IMR-90 (cell line): Measurements from ENCODE around the gene RFTN1. TPM values are rescaled to one million over a fixed set of nuclear protein-coding genes. Genes with fewer than 3 reads are reported as not detected.

ENCODE experiments used
- ATAC-seq: fragments of 200-7000 bp; cut with Tn5 transposase; 2 replicates; pipeline ENCODE4 v1.9.1; 2020; ENCODE audit warnings: low read depth, mild to moderate bottlenecking, moderate library complexity
- BruUV-seq: library from RNA; stranded (reverse); fragments of 400-500 nt; replicated peaks from 2 replicates; lab custom pipeline; 2021; lab: Mats Ljungman, UMichigan
- CTCF ChIA-PET: fragments of 300-600 bp; formaldehyde crosslinking; extraction: SDS; loops from one replicate; lab custom pipeline; 2021; ENCODE audit warnings: antibody characterized with exemption; lab: Yijun Ruan, JAX
- POLR2A ChIA-PET: fragments of 300-600 bp; sonication (Branson Sonifier 250); formaldehyde crosslinking; loops from one replicate; lab custom pipeline; 2022; ENCODE audit warnings: antibody characterized with exemption; ENCODE audit not compliant: unreplicated experiment; lab: Charles Lee
- DNase-seq: peaks from one replicate; pipeline ENCODE4 v3.0.0; 2013
- H2AFZ ChIP-seq: replicated peaks from 2 replicates; pipeline ENCODE3; 2013; ENCODE audit warnings: low read length, mild to moderate bottlenecking; ENCODE audit not compliant: poor library complexity
- H2AK5ac ChIP-seq: 2 replicates; pipeline ENCODE4 v1.6.1; 2013; ENCODE audit warnings: low read depth, low read length, inconsistent platforms
- H2AK9ac ChIP-seq: replicated peaks from 2 replicates; pipeline ENCODE3; 2013; ENCODE audit warnings: mild to moderate bottlenecking, low read depth, low read length, moderate library complexity; ENCODE audit not compliant: poor library complexity
- H2BK120ac ChIP-seq: 2 replicates; pipeline ENCODE4 v1.6.1; 2013; ENCODE audit warnings: low read depth, low read length, inconsistent platforms
- H2BK15ac ChIP-seq: 3 replicates; pipeline ENCODE4 v1.6.1; 2013; ENCODE audit warnings: low read depth, low read length, inconsistent platforms
- H2BK20ac ChIP-seq: 2 replicates; pipeline ENCODE4 v1.6.1; 2013; ENCODE audit warnings: low read depth, mild to moderate bottlenecking, inconsistent platforms, low read length, moderate library complexity
- H2BK5ac ChIP-seq: 2 replicates; pipeline ENCODE4 v1.6.1; 2013; ENCODE audit warnings: mild to moderate bottlenecking, low read depth, low read length, inconsistent platforms; ENCODE audit not compliant: poor library complexity, severe bottlenecking
- H3K14ac ChIP-seq: replicated peaks from 2 replicates; pipeline ENCODE4 v1.6.1; 2013; ENCODE audit warnings: low read depth, low read length, inconsistent platforms
- H3K18ac ChIP-seq: 2 replicates; pipeline ENCODE4 v1.6.1; 2013; ENCODE audit warnings: low read depth, low read length, control low read depth
- H3K23ac ChIP-seq: 2 replicates; pipeline ENCODE4 v1.6.1; 2013; ENCODE audit warnings: low read depth, low read length, inconsistent platforms
- H3K27ac ChIP-seq: 2 replicates; pipeline ENCODE4 v1.5.1; 2013; ENCODE audit warnings: mild to moderate bottlenecking, control low read depth, low read length; ENCODE audit not compliant: insufficient read depth
- H3K27me3 ChIP-seq: 2 replicates; pipeline ENCODE4 v1.6.1; 2013; ENCODE audit warnings: low read length; ENCODE audit not compliant: control insufficient read depth, insufficient read depth
- H3K36me3 ChIP-seq: 2 replicates; pipeline ENCODE4 v1.6.1; 2013; ENCODE audit warnings: low read length, mixed read lengths; ENCODE audit not compliant: control insufficient read depth, insufficient read depth
- H3K4ac ChIP-seq: 2 replicates; pipeline ENCODE4 v1.6.1; 2013; ENCODE audit warnings: low read depth, low read length, inconsistent platforms
- H3K4me1 ChIP-seq: 2 replicates; pipeline ENCODE4 v1.6.1; 2013; ENCODE audit warnings: low read length, mixed read lengths; ENCODE audit not compliant: control insufficient read depth, insufficient read depth
- H3K4me2 ChIP-seq: 2 replicates; pipeline ENCODE4 v1.6.1; 2013; ENCODE audit warnings: low read depth, mild to moderate bottlenecking, control low read depth, low read length, moderate library complexity
- H3K4me3 ChIP-seq: 2 replicates; pipeline ENCODE4 v1.5.1; 2013; ENCODE audit warnings: low read depth, mild to moderate bottlenecking, control low read depth, low read length, moderate library complexity; ENCODE audit not compliant: insufficient read depth
- H3K56ac ChIP-seq: 2 replicates; pipeline ENCODE4 v1.6.1; 2013; ENCODE audit warnings: low read length, inconsistent platforms; ENCODE audit not compliant: insufficient read depth; ENCODE audit errors: extremely low read depth
- H3K79me1 ChIP-seq, 2 experiments: 2 replicates each; pipeline ENCODE4 v1.6.1; 2013; ENCODE audit warnings: low read length in 2 of 2, inconsistent platforms in 1 of 2, low read depth in 1 of 2
- H3K9ac ChIP-seq: 2 replicates; pipeline ENCODE4 v1.6.1; 2013; ENCODE audit warnings: low read depth, low read length, control low read depth
- H3K9me1 ChIP-seq: 2 replicates; pipeline ENCODE4 v1.6.1; 2013; ENCODE audit warnings: low read length, inconsistent platforms; ENCODE audit not compliant: insufficient read depth
- H3K9me3 ChIP-seq: 2 replicates; pipeline ENCODE4 v1.6.1; 2013; ENCODE audit warnings: low read length; ENCODE audit not compliant: control insufficient read depth, insufficient read depth
- H4K20me1 ChIP-seq: 2 replicates; pipeline ENCODE4 v1.6.1; 2013; ENCODE audit warnings: low read length, inconsistent platforms; ENCODE audit not compliant: insufficient read depth
- H4K5ac ChIP-seq: 2 replicates; pipeline ENCODE4 v1.6.1; 2013; ENCODE audit warnings: mild to moderate bottlenecking, low read depth, low read length, control low read depth
- H4K8ac ChIP-seq, 2 experiments: 2 replicates each; pipeline ENCODE4 v1.6.1; 2013; ENCODE audit warnings: low read depth in 2 of 2, low read length in 2 of 2, control low read depth in 1 of 2, inconsistent platforms in 1 of 2
- H4K91ac ChIP-seq: 2 replicates; pipeline ENCODE4 v1.6.1; 2013; ENCODE audit warnings: low read depth, low read length, inconsistent platforms; ENCODE audit not compliant: insufficient read depth
- BHLHE40 ChIP-seq: fragments of 150-350 bp; IDR thresholded peaks from 2 replicates; pipeline ENCODE4 v1.6.1; 2016; ENCODE audit warnings: mild to moderate bottlenecking, low read depth, low read length
- CEBPB ChIP-seq: IDR thresholded peaks from 2 replicates; pipeline ENCODE4 v1.6.1; 2012; ENCODE audit warnings: low read depth, low read length, improper control_type of control experiment
- CHD1 ChIP-seq: IDR thresholded peaks from 2 replicates; pipeline ENCODE4 v1.6.1; 2012; ENCODE audit warnings: low read depth, low read length, improper control_type of control experiment
- ELK1 ChIP-seq: fragments of 150-350 bp; IDR thresholded peaks from 2 replicates; pipeline ENCODE4 v1.6.1; 2016; ENCODE audit warnings: low read depth, mild to moderate bottlenecking, low read length, moderate library complexity, borderline replicate concordance
- MAFK ChIP-seq: IDR thresholded peaks from 2 replicates; pipeline ENCODE4 v1.6.1; 2012; ENCODE audit warnings: low read depth, low read length, improper control_type of control experiment
- MAZ ChIP-seq: IDR thresholded peaks from 2 replicates; pipeline ENCODE4 v1.6.1; 2012; ENCODE audit warnings: low read depth, mild to moderate bottlenecking, low read length, improper control_type of control experiment, moderate library complexity, borderline replicate concordance
- MXI1 ChIP-seq: IDR thresholded peaks from 2 replicates; pipeline ENCODE4 v1.6.1; 2012; ENCODE audit warnings: low read depth, mild to moderate bottlenecking, low read length, moderate library complexity, borderline replicate concordance
- NFE2L2 ChIP-seq: fragments of 150-350 bp; IDR thresholded peaks from 2 replicates; pipeline ENCODE4 v1.6.1; 2016; ENCODE audit warnings: low read depth, mild to moderate bottlenecking, low read length
- POLR2A ChIP-seq: IDR thresholded peaks from 2 replicates; pipeline ENCODE4 v1.6.1; 2012; ENCODE audit warnings: mild to moderate bottlenecking, low read depth, low read length
- RAD21 ChIP-seq: IDR thresholded peaks from 2 replicates; pipeline ENCODE4 v1.6.1; 2012; ENCODE audit warnings: low read length, improper control_type of control experiment
- RCOR1 ChIP-seq: IDR thresholded peaks from 2 replicates; pipeline ENCODE4 v1.6.1; 2012; ENCODE audit warnings: mild to moderate bottlenecking, low read length, improper control_type of control experiment; ENCODE audit not compliant: insufficient replicate concordance
- RFX5 ChIP-seq: IDR thresholded peaks from 2 replicates; pipeline ENCODE4 v1.8.0; 2012; ENCODE audit warnings: low read depth, mild to moderate bottlenecking, low read length, moderate library complexity
- SMC3 ChIP-seq: fragments of 150-350 bp; IDR thresholded peaks from 2 replicates; pipeline ENCODE4 v1.6.1; 2016; ENCODE audit warnings: low read depth, mild to moderate bottlenecking, antibody characterized with exemption, low read length, moderate library complexity
- USF2 ChIP-seq: fragments of 150-350 bp; IDR thresholded peaks from 2 replicates; pipeline ENCODE4 v1.6.1; 2017; ENCODE audit warnings: mild to moderate bottlenecking, antibody characterized with exemption, low read length, low read depth
- WGBS, 2 experiments: methylation state at CpG; one replicate each; pipeline versions ENCODE4 v1.1.5 to v1.1.7; 2013; ENCODE audit warnings: missing lambda C conversion rate in 2 of 2; ENCODE audit not compliant: insufficient read length in 1 of 2; ENCODE audit errors: extremely low coverage in 2 of 2; 5-methylcytosine and 5-hydroxymethylcytosine counted together
- dilution Hi-C: fragments of 300-500 bp; cut with HindIII; formaldehyde crosslinking; loops from one replicate; pipeline ENCODE4 v1.14.3; 2018; ENCODE audit warnings: low sequenced_read_pairs; ENCODE audit not compliant: unreplicated experiment
- in situ Hi-C: fragments of 300-500 bp; cut with MboI; formaldehyde crosslinking; loops from 3 replicates; pipeline ENCODE4 v1.14.3; 2019; ENCODE audit warnings: low sequenced_read_pairs, inconsistent platforms, mixed read lengths
- intact Hi-C: fragments of 100-400 bp; cut with micrococcal nuclease; formaldehyde crosslinking; loops from 2 replicates; pipeline ENCODE4 v1.10.0; 2022
- polyA plus RNA-seq, 3 experiments: library from polyadenylated mRNA; depleted of rRNA; stranded (reverse); fragments of >200 nt; gene quantifications; 2 replicates each; pipeline ENCODE4 v1.2.3, GENCODE V29; 2012; ENCODE audit warnings: low replicate concordance in 1 of 3
- total RNA-seq: library from RNA; depleted of rRNA; stranded (reverse); fragments of >200 nt; gene quantifications from 2 replicates; pipeline ENCODE4 v1.2.3, GENCODE V29; 2012
- TF ChIP-seq, protein P1 (sequence below): conservative IDR thresholded peaks from 2 replicates; pipeline ENCODE4 v1.5.1; 2012; ENCODE audit warnings: mild to moderate bottlenecking, low read depth, low read length, improper control_type of control experiment

RFTN1 gene
- total and polyA plus RNA-seq, 2 of the 4 experiments (the other 2 are of a cell fraction), result 45.0 to 52.0 TPM

- Histone ChIP-seq H3K79me1 (peaks cover 44 to 57% of the 10 kb centered on the region in 2 experiments), H4K5ac (no peak overlapping the region), H3K9ac (no peak overlapping the region), H3K9me1 (peaks cover 20% of the 10 kb centered on the region), H4K91ac (0 out of 2 replicates have a peak overlapping the region, but pooled peaks have one; percentile 19), H3K9me3 (no peaks in the 10 kb centered on the region), H3K4me2 (no peak overlapping the region), H2AFZ (no peak overlapping the region), H3K14ac (no peak overlapping the region; the same call in 1 of the 2 replicates), H2AK9ac (no peak overlapping the region), H3K4ac (no peak overlapping the region), H2BK120ac (no peak overlapping the region), H3K56ac (no peak overlapping the region), H3K18ac (no peak overlapping the region), H4K20me1 (peaks cover 18% of the 10 kb centered on the region; the same call in 1 of the 2 replicates), H3K4me1 (peaks cover 19% of the 10 kb centered on the region), H3K23ac (no peak overlapping the region), H2BK15ac (0 out of 3 replicates have a peak overlapping the region, but pooled peaks have one; percentile 13), H2BK20ac (no peak overlapping the region), H2AK5ac (no peak overlapping the region), H3K27me3 (no peaks in the 10 kb centered on the region), H3K36me3 (peaks cover 16% of the 10 kb centered on the region), H3K4me3 (no peak overlapping the region), H4K8ac (no peak overlapping the region), H3K27ac (no peak overlapping the region), H2BK5ac (no peak overlapping the region)
- in situ Hi-C loops (no loop called here), intact Hi-C loops (no loop called here), dilution Hi-C loops (no loop called here)
- no TSS peak for BruUV-seq
- ChIA-PET POLR2A (interaction anchor here (0.5 kb wide), 1 partner anchor 11 kb away, joined by 4 read pairs; no protein-coding TSS in a partner anchor), CTCF (interaction anchor here (0.7 kb wide), 1 partner anchor 74 kb away, joined by 4 read pairs; no protein-coding TSS in a partner anchor)
- DNase-seq (no peak), ATAC-seq (peak; percentile 66)
- WGBS, 2 experiments, result 100% methylated on average over 1 of the region's 2 CpGs; no CpG with 5 or more reads in 1 of the 2 experiments
- TF ChIP-seq CEBPB, result no peak
- no peak for TF ChIP-seq MXI1
- no peak for TF ChIP-seq RCOR1
- no peak for TF ChIP-seq BHLHE40
- TF ChIP-seq RFX5, result no peak
- TF ChIP-seq RAD21, result no peak
- no peak for TF ChIP-seq CHD1
- TF ChIP-seq ELK1, result no peak
- no peak for TF ChIP-seq NFE2L2
- TF ChIP-seq MAFK, result no peak
- TF ChIP-seq MAZ, result no peak
- no peak for TF ChIP-seq USF2
- no peak for TF ChIP-seq POLR2A
- no peak for TF ChIP-seq SMC3
- TF ChIP-seq, protein P1, sequence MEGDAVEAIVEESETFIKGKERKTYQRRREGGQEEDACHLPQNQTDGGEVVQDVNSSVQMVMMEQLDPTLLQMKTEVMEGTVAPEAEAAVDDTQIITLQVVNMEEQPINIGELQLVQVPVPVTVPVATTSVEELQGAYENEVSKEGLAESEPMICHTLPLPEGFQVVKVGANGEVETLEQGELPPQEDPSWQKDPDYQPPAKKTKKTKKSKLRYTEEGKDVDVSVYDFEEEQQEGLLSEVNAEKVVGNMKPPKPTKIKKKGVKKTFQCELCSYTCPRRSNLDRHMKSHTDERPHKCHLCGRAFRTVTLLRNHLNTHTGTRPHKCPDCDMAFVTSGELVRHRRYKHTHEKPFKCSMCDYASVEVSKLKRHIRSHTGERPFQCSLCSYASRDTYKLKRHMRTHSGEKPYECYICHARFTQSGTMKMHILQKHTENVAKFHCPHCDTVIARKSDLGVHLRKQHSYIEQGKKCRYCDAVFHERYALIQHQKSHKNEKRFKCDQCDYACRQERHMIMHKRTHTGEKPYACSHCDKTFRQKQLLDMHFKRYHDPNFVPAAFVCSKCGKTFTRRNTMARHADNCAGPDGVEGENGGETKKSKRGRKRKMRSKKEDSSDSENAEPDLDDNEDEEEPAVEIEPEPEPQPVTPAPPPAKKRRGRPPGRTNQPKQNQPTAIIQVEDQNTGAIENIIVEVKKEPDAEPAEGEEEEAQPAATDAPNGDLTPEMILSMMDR, result no peak
These were observed 106.1 kb downstream of the RFTN1 start for GRCh38 chr3:16407366-16407765.
